Parathyroid adenoma (tissue), 2 donors: ENCODE measurements around the gene ANO6.

ENCODE experiments used
- H2AFZ ChIP-seq: fragments of 300-600 bp; sonication (generic); one replicate; pipeline ENCODE4 v1.7.0; 2017; ENCODE audit warnings: antibody characterized with exemption, mild to moderate bottlenecking
- H3K27ac ChIP-seq: fragments of 300-600 bp; sonication (generic); one replicate; pipeline ENCODE4 v1.7.0; 2017
- H3K27me3 ChIP-seq: fragments of 300-600 bp; sonication (generic); one replicate; pipeline ENCODE4 v1.7.0; 2017; ENCODE audit warnings: low read length; ENCODE audit not compliant: control insufficient read depth, insufficient read depth
- H3K36me3 ChIP-seq: fragments of 300-600 bp; sonication (generic); one replicate; pipeline ENCODE4 v1.7.0; 2017; ENCODE audit warnings: low read length; ENCODE audit not compliant: control insufficient read depth, insufficient read depth
- H3K4me1 ChIP-seq: fragments of 300-600 bp; sonication (generic); one replicate; pipeline ENCODE4 v1.7.0; 2017; ENCODE audit warnings: control low read depth
- H3K4me2 ChIP-seq: fragments of 300-600 bp; sonication (generic); one replicate; pipeline ENCODE4 v1.7.0; 2017; ENCODE audit warnings: low read length
- H3K4me3 ChIP-seq: fragments of 300-600 bp; sonication (generic); one replicate; pipeline ENCODE4 v1.7.0; 2017; ENCODE audit warnings: low read depth, low read length
- H3K79me2 ChIP-seq: fragments of 300-600 bp; sonication (generic); one replicate; pipeline ENCODE4 v1.7.0; 2017; ENCODE audit warnings: control low read depth
- H3K9ac ChIP-seq: fragments of 300-600 bp; sonication (generic); one replicate; pipeline ENCODE4 v1.7.0; 2017; ENCODE audit warnings: mild to moderate bottlenecking
- H3K9me3 ChIP-seq: fragments of 300-600 bp; sonication (generic); one replicate; pipeline ENCODE4 v1.7.0; 2017; ENCODE audit warnings: low read length; ENCODE audit not compliant: control insufficient read depth
- CTCF ChIP-seq: fragments of 300-600 bp; sonication (generic); IDR thresholded peaks from one replicate; pipeline ENCODE4 v1.7.0; 2017; ENCODE audit warnings: antibody characterized with exemption, mild to moderate bottlenecking
- donor health status: primary hyperparathyroidism.

Gene ANO6

DNA sequence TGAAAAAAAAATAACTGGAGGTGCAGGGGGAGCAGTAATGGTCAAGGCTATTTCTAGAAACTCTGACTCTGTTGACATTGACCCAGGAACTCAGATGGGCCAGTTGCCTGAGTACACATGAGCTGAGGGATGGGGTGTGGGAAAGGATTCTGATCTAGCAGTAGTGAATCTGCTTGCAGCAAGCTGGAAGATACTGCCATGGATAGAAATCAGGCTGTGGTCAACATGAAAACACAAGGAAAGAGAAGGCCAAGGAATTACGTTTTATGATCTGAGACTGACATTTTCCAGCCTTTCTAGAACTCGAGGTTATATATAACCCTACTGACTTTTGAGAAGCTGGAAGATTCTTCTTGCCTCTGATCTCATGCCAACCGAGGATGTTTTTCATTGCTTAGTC is 90.0 kb downstream of the ANO6 start:
- Histone ChIP-seq H3K4me1 (peaks cover 20% of the 10 kb centered on the region), H3K79me2 (peaks cover 24% of the 10 kb centered on the region), H2AFZ (no peak overlapping the region), H3K27me3 (no peaks in the 10 kb centered on the region), H3K27ac (no peak overlapping the region), H3K9ac (no peak overlapping the region), H3K36me3 (no peaks in the 10 kb centered on the region), H3K4me2 (no peak overlapping the region), H3K9me3 (no peaks in the 10 kb centered on the region), H3K4me3 (no peak overlapping the region)
- no peak for TF ChIP-seq CTCF

DNA sequence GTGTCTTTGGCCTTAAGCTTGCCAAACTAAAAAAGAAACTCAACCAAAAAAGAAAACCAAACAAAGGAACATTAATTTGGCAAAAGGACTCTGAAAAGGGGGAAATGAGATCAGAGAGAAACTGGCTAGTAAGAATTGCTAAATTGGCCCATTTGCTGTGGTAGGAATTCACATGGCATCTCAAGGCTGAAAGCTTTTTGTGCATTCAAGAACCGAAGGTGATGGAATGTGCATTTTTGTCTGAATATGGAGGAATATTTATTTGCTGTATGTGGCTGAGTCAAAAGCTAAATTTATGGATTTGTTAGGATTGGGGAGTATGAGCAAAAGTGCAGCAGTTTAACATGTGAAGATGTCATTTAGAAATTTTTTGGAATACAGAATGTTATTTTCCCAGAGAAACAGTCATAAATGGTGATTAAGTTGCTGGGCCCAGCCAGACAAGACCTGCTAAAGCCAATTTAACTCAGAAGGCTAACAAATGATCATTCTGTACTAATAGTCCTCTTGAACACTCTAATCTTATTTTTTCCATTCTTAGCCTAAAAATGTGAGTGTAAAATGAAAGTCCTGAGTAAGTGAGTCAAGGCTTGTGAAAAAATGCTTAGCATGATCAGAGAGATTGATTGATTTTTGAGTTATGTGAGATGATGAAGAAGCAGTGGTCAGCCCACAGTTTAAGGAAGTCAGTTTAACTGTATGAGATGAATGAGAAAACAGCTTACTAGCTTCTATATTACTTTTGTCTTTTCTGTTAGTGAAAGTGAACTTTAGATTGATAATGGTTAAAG is 94.1 kb downstream of the ANO6 start:
- Histone ChIP-seq H3K36me3 (no peaks in the 10 kb centered on the region), H3K27ac (peak overlapping the region; percentile 24), H3K27me3 (no peaks in the 10 kb centered on the region), H3K4me3 (no peak overlapping the region), H2AFZ (no peak overlapping the region), H3K9ac (no peak overlapping the region), H3K4me1 (peaks cover 20% of the 10 kb centered on the region), H3K79me2 (peaks cover 16% of the 10 kb centered on the region), H3K9me3 (no peaks in the 10 kb centered on the region), H3K4me2 (peak overlapping the region; percentile 9)
- TF ChIP-seq CTCF = no peak

GRCh38 chr12:45310627-45310968 is 94.7 kb downstream of the ANO6 start:
- H2AFZ ChIP-seq = no peak overlapping the region
- H3K36me3 ChIP-seq = no peaks in the 10 kb centered on the region
- peak overlapping the region; percentile 9 for H3K4me2 ChIP-seq
- H3K79me2 ChIP-seq = peaks cover 19% of the 10 kb centered on the region
- peaks cover 20% of the 10 kb centered on the region for H3K4me1 ChIP-seq
- no peak for TF ChIP-seq CTCF
- H3K4me3 ChIP-seq = no peak overlapping the region
- H3K27ac ChIP-seq = no peak overlapping the region
- H3K27me3 ChIP-seq = no peaks in the 10 kb centered on the region
- no peaks in the 10 kb centered on the region for H3K9me3 ChIP-seq
- H3K9ac ChIP-seq = no peak overlapping the region

DNA sequence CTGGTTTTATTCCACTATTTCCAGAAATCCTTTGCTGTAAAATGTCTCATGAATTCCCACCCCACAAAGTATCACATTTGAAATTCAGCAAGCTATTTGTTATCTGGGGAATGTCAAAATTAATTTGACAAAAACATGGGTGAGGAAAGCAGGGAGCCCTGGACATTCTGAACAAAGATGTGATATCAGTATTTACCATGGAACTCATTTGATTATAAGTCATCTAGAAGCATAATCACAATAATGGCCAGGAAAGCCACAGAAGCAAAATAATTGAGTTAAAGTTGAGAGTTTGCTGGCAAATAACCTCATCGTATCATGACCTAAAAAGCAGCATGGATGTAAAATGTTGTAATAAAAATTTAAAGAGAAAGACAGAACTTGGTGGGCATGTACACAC is 96.1 kb downstream of the ANO6 start:
- no peak overlapping the region for H3K27ac ChIP-seq
- no peak for TF ChIP-seq CTCF
- H3K27me3 ChIP-seq = no peaks in the 10 kb centered on the region
- no peak overlapping the region for H3K4me3 ChIP-seq
- H2AFZ ChIP-seq = no peak overlapping the region
- peaks cover 18% of the 10 kb centered on the region for H3K79me2 ChIP-seq
- peaks cover 20% of the 10 kb centered on the region for H3K4me1 ChIP-seq
- no peaks in the 10 kb centered on the region for H3K36me3 ChIP-seq
- no peaks in the 10 kb centered on the region for H3K9me3 ChIP-seq
- H3K9ac ChIP-seq = no peak overlapping the region
- H3K4me2 ChIP-seq = no peak overlapping the region

DNA sequence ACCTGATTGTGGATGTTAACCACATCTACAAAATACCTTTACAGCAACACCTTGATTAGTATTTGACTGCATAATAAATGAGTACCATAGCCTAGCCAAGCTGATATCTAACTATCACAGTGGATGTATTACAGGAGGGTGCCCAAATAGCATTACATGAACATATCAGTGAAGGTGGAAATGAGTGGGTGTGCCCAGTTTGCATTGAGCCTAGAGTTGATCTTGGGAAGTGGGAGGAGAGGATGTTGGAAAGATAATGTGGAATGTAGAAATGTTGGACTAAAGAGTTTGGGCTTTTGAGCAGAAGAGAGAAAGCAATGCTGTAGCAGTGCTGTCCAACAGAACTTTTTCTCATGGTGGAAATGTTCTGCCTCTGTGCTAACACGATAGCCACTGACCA is 98.9 kb downstream of the ANO6 start:
- no peak overlapping the region for H2AFZ ChIP-seq

More for the DNA sequence above, 98.9 kb downstream of the ANO6 start:
- H3K4me3 ChIP-seq = no peak overlapping the region
- no peaks in the 10 kb centered on the region for H3K36me3 ChIP-seq
- peaks cover 12% of the 10 kb centered on the region for H3K79me2 ChIP-seq
- no peaks in the 10 kb centered on the region for H3K27me3 ChIP-seq
- no peak overlapping the region for H3K4me2 ChIP-seq
- no peak overlapping the region for H3K9ac ChIP-seq
- no peak overlapping the region for H3K27ac ChIP-seq
- TF ChIP-seq CTCF = no peak
- H3K4me1 ChIP-seq = peaks cover 15% of the 10 kb centered on the region
- H3K9me3 ChIP-seq = no peaks in the 10 kb centered on the region
